Activated CD8-positive, alpha-beta memory T cell treated with anti-CD3 and anti-CD28 coated beads for 24 hours (primary cell): Measurements from ENCODE around the gene PDXP.
"Not testable (repeated sequence)": the region's sequence is repeated elsewhere in the genome, so short reads cannot be mapped to it uniquely, and the experiment has no call there.

Source experiments
- DNase-seq: peaks from one replicate; pipeline ENCODE4 v3.0.0-alpha.2; 2020

Gene PDXP

GRCh38 chr22:37650463-37651136, 7.9 kb upstream of the PDXP start:
- DNase-seq, result no peak

GRCh38 chr22:37654563-37655251, 3.8 kb upstream of the PDXP start:
- DNase-seq, result no peak

DNA sequence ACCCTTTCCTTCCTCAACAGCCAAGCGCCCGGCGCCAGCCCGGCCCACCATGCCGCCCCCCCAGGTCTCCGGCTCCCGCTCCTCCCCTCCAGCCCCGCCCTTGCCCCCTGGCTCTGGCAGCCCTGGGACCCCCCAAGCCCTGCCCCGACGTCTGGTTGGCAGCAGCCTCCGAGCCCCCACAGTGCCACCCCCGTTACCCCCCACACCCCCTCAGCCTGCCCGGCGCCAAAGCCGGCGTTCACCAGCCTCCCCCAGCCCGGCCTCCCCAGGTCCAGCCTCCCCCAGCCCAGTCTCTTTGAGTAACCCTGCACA, 3.3 kb upstream of the PDXP start:
- DNase-seq, result no peak

DNA sequence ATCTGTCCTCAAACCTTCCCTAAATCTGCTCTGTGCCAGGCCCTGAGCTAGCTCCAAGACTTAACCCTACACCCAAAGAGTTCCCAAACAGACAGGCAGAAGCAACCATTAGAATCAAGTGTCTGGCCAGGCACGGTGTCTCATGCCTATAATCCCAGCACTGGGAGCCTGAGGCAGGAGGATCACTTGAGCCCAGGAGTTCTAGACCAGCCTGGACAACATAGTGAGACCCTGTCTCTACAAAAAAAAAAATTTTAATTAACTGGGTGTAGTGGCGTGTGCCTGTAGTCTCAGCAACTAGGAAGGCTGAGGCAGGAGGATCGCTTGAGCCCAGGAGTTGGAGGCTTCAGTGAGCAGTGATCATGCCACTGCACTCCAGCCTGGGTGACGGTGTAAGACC, 1.9 kb upstream of the PDXP start:
- not testable (repeated sequence) for DNase-seq

- DNase-seq, result no peak
Observed at GRCh38 chr22:37657590-37658132, 862 bp upstream of the PDXP start.

- DNase-seq, result peak; percentile 70
Observed at GRCh38 chr22:37659066-37659896, 758 bp downstream of the PDXP start.

- DNase-seq, result no peak
Observed at GRCh38 chr22:37659897-37660708, 1.6 kb downstream of the PDXP start.

DNA sequence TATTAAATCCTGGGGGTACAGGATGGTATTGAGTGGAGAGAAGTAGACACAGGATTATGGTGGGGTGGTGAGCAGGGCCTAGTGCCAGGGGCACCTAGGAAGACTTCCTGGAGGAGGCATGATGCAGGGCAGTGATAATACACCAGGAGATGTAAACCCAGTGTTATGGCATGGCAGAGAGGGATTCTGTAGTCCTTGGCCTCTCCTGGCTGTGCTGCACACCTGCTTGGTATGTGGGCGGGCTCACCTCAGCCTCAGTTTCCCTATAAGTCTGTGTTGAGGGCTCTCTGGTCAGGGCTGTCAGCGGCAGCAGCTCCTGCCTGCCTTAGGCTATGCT, 2.2 kb downstream of the PDXP start:
- no peak for DNase-seq

GRCh38 chr22:37661160-37661924, 2.8 kb downstream of the PDXP start:
- no peak for DNase-seq

DNA sequence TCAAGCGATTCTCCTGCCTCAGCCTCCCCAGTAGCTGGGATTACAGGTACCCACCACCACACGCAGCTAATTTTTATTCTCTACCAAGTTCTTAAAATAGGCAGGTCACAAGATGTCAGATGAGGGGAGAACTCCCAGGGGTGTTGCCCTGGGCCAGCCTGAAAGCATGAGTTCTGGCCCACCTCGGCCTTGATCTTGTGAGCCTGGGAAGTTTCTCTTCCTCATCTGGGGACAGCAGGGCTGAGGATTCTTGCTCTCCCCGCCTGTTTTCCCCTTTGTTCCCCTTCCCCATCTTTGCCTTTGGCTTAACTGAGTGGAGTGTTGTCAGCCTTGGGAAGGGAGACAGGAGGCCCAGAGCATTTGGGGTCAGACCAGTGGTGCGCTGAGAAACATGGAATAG, 3.5 kb downstream of the PDXP start:
- no peak for DNase-seq

- DNase-seq, result no peak
Observed at GRCh38 chr22:37663521-37664140, 5.1 kb downstream of the PDXP start.

DNA sequence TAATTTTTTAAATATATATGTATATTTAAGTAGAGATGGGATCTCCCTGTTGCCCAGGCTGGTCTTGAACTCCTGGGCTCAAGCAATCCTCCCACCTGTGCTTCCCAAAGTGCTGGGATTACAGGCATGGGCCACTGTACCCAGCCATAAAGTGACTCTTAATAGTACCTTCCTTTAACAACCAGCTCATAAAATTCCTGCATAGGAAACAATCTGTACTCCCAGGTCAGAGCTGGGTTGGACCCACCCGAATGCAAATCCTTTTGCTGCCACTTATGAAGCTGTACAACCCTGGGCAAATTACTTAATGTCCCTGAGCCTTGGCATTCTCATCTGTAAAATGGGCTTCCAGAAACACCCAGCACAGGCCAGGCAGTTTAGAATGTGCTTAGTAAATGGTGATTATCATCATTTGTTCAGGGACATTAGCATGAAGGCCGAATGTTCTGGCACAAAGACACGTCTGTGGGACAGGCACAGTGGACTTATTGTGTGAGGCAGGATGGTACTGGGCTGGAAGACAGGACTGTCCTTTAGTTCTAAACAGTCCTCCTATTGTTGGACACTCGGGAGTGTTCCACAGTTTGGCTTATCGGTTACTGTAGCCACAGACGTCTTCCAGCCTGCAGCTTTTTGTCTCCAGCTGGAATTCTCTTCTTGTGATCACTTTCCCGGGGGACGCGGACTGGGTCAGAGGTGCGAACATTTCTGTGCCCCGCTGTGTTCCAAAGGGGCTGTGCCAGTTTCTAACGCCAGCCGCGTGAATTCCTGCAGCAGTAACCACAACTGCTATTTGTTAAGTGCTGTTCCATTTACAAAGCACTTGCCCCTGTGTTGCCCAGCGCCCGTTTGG, 6.0 kb downstream of the PDXP start:
- no peak for DNase-seq

- no peak for DNase-seq
Observed at GRCh38 chr22:37665487-37665886, 7.0 kb downstream of the PDXP start.

DNA sequence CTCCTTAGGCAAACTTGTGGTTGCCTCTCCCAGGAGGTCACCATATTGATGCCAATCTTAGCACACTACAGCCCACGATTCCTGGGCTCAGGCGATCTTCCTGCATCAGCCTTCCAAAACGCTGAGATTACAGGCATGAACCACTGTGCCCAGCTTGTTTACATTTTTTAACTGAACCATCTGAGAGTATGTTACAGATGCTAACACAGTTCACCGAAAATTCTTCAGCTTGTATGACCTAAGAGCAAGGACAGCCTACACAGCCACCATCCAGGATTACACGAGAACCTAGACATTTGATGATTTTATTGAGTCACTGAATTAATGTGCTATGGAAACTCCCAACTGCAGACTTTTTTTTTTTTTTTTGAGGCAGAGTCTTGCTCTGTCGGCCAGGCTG, 11.1 kb downstream of the PDXP start:
- no peak for DNase-seq

GRCh38 chr22:37672206-37672919, 13.8 kb downstream of the PDXP start:
- no peak for DNase-seq

DNA sequence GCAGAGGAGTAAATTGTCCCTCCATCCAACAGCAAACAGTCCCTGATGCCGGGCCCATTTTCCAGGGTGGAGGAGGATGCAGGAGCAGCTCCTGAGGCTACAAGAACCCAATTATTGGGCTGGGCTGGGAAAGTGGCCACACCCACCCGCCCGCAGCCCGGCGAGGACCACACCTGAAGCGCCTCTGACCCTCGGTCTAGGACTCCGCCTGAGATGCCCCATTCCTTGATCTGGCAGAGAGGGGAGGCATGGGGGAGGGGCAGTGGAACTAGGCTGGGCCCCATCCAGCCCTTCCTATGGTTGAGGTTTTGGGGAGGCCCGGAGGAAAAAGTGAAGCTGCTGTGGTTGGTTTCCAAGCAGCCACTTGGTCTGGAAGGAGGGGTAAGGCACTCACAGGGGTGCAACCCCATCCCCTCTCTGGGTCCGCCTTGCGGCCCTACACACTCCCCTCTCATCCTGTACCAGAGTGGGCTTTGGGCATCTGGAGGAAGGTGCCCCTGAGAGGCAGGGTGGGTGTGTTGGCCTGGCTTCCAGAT, 14.5 kb downstream of the PDXP start:
- no peak for DNase-seq

- DNase-seq, result no peak
Observed at GRCh38 chr22:37674248-37674647, 15.7 kb downstream of the PDXP start.

DNA sequence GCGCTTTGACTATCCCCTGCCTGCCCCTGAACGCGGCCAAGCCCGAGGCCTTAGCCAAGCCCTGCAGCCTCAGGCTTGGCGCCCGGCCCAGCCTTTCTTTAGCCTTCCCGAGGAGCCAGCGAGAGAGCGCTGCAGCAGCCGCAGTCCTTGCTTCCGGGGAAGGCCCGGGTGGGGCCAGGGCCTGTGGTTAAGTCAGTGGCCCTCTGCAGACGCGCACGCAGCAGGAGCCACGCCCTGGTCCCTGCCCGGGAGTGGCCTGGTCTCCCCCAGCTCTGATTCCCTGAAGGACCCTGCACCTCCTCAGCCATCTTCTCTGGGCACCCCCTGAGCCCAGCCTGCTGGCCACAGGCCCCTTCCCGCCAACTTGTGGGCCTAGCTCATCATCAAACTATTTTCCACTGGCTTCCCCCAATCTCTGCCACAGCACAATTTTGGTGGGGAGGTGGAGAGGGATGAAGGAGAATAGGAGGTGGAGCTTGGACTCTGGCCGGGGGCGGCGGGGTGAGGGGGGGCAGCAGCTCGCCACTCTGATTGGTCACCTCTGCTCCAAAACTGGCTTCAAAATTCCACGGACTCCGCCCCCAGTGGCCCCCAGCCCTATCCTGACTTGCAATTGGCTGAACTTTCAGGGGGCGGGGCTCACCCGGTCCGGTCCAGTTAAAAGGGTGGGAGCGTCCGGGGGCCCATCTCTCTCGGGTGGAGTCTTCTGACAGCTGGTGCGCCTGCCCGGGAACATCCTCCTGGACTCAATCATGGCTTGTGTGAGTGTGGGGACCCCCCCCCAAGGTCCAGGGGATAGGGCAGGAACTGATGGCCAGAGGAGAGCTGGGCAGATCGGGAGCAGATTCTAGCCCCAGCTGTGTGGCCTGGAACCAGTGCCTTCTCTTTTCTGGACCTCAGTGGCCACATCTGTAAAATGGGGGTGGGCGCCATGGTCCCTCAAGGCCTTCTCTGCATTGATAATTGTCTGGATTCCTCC, 16.7 kb downstream of the PDXP start, which contains the start of gene LGALS1:
Gene LGALS1, plus strand, starts transcription at position 686 of the 979 bp plus-strand sequence. Its CDS starts 67 bp downstream, at position 753.
- peak; percentile 79 for DNase-seq
